Ascending aorta (tissue), 2 donors: ENCODE results near the gene VSNL1. TPM values are rescaled to one million over a fixed set of nuclear protein-coding genes. Genes with fewer than 3 reads are reported as not detected.

Experiments used
- DNase-seq, 2 donors: peaks; one replicate each; pipeline ENCODE4 v3.0.0-alpha.2; 2019; ENCODE audit warnings: low spot score in 2 of 2
- H3K27ac ChIP-seq, 2 donors: fragments of 200-600 bp; sonication (generic); one replicate each; pipeline ENCODE4 v1.5.1; 2016 to 2017; ENCODE audit warnings: mild to moderate bottlenecking in 1 of 2
- H3K27me3 ChIP-seq: fragments of 200-600 bp; sonication (generic); one replicate; pipeline ENCODE4 v1.5.1; 2017
- H3K36me3 ChIP-seq, 2 donors: fragments of 200-600 bp; sonication (generic); one replicate each; pipeline ENCODE4 v1.5.1; 2016
- H3K4me1 ChIP-seq, 2 donors: fragments of 200-600 bp; sonication (generic); one replicate each; pipeline ENCODE4 v1.5.1; 2016 to 2017; ENCODE audit warnings: mild to moderate bottlenecking in 1 of 2
- H3K4me3 ChIP-seq, 2 donors: fragments of 200-600 bp; sonication (generic); one replicate each; pipeline ENCODE4 v1.5.1; 2016 to 2017; ENCODE audit warnings: mild to moderate bottlenecking in 1 of 2
- H3K9me3 ChIP-seq, 2 donors: fragments of 200-600 bp; sonication (generic); one replicate each; pipeline ENCODE4 v1.5.1; 2016
- intact Hi-C: fragments of 100-400 bp; cut with DNase I; formaldehyde crosslinking; loops from one replicate; pipeline ENCODE4 v1.15.1; 2023
- total RNA-seq: library from RNA; depleted of rRNA; stranded (reverse); fragments of >200 nt; gene quantifications from one replicate; pipeline ENCODE4 v1.1.0, GENCODE V29; 2016
- TF ChIP-seq, protein P1 (sequence below), 3 experiments: fragments of 200-600 bp in 2 of 3; fragments of 450-650 bp in 1 of 3; sonication (generic) in 2 of 3; IDR thresholded peaks; one replicate each; pipeline ENCODE4 v1.5.1; 2016 to 2019; ENCODE audit warnings: antibody characterized with exemption in 3 of 3, mild to moderate bottlenecking in 1 of 3, moderate library complexity in 1 of 3

The VSNL1 gene
- total RNA-seq, 1 donor from 2014 or later = not detected

DNA sequence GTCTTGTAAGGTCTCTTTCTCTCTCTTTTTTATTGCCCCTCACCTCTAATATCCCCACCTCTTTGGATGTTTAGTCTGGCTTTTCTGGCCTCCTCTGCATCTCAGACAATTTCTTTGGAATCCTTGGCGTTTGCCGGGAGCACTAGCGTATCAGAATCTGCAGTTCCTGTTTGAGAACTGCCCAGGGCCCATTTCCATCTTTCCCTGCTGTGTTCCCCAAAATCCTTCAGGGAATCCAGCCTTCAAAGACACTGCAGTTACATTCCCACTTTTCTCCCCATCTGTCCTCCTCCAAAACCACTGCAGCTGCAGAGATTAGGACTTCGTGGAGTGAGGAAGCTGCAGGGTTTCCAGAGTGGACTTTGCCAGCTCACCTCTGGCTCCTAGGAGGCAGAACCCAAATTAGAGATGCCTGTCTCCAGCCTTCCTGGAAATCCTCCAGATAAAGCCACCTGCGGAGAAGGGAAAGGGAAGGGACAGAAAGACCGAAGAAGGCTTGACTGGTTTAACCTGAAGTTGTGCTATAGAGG lies 2.7 kb downstream of the VSNL1 start:
- Histone ChIP-seq H3K9me3 (no peaks in the 10 kb centered on the region), H3K27ac (no peak overlapping the region), H3K4me3 (no peak overlapping the region), H3K36me3 (no peaks in the 10 kb centered on the region), H3K4me1 (no peaks in the 10 kb centered on the region), H3K27me3 (no peaks in the 10 kb centered on the region)
- intact Hi-C loops = no loop called here
- DNase-seq = no peak
- TF ChIP-seq, protein P1, sequence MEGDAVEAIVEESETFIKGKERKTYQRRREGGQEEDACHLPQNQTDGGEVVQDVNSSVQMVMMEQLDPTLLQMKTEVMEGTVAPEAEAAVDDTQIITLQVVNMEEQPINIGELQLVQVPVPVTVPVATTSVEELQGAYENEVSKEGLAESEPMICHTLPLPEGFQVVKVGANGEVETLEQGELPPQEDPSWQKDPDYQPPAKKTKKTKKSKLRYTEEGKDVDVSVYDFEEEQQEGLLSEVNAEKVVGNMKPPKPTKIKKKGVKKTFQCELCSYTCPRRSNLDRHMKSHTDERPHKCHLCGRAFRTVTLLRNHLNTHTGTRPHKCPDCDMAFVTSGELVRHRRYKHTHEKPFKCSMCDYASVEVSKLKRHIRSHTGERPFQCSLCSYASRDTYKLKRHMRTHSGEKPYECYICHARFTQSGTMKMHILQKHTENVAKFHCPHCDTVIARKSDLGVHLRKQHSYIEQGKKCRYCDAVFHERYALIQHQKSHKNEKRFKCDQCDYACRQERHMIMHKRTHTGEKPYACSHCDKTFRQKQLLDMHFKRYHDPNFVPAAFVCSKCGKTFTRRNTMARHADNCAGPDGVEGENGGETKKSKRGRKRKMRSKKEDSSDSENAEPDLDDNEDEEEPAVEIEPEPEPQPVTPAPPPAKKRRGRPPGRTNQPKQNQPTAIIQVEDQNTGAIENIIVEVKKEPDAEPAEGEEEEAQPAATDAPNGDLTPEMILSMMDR (IDR thresholded peaks at IDR 0.05) = no peak

DNA sequence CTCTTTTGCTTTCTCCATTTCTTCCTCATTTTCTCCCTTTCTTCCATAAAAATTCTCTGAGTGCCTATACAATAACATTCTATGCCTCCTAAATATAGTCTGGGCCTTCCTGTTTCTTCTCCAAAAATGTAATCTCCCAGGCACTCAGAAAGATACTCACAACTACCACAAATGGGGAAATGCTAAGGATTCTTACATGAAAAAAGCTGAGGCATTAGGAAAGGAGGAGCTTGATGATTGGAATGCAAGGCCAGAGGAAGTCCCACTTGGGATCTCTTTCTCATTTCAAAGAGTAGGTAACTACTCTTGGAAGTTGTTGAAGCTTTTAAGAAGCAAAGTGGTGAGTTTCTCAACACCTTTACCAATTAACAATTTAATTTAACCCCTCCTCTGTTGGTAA lies 3.4 kb downstream of the VSNL1 start:
- no peaks in the 10 kb centered on the region for H3K4me1 ChIP-seq
- no peak overlapping the region for H3K27ac ChIP-seq
- DNase-seq = no peak
- H3K4me3 ChIP-seq = no peak overlapping the region
- no peaks in the 10 kb centered on the region for H3K36me3 ChIP-seq
- no peaks in the 10 kb centered on the region for H3K9me3 ChIP-seq
- H3K27me3 ChIP-seq = no peaks in the 10 kb centered on the region
- intact Hi-C loops = no loop called here
- TF ChIP-seq, protein P1 (IDR thresholded peaks at IDR 0.05) = no peak

DNA sequence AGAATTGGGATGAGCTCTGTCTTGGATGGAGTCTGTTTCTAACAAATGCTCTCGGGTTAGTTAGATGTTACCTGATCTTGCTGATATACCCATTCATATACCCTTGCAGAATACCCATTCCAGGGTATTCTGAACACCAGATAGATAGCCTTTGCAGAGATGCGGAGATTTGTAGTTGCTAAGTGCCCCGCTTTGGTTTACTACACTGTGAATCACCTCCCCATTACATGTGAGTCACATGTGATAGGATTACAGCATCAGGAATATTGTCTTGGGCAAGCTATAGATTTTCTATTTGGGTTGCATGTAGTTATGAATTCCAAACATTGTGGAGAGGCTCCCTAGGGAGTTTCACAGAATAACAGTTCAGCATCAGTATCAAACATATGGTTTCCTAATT lies 3.8 kb downstream of the VSNL1 start:
- intact Hi-C loops = no loop called here
- Histone ChIP-seq H3K27me3 (no peaks in the 10 kb centered on the region), H3K27ac (no peak overlapping the region), H3K4me1 (no peaks in the 10 kb centered on the region), H3K36me3 (no peaks in the 10 kb centered on the region), H3K4me3 (no peak overlapping the region), H3K9me3 (no peaks in the 10 kb centered on the region)
- TF ChIP-seq, protein P1 (IDR thresholded peaks at IDR 0.05) = no peak
- DNase-seq = no peak

DNA sequence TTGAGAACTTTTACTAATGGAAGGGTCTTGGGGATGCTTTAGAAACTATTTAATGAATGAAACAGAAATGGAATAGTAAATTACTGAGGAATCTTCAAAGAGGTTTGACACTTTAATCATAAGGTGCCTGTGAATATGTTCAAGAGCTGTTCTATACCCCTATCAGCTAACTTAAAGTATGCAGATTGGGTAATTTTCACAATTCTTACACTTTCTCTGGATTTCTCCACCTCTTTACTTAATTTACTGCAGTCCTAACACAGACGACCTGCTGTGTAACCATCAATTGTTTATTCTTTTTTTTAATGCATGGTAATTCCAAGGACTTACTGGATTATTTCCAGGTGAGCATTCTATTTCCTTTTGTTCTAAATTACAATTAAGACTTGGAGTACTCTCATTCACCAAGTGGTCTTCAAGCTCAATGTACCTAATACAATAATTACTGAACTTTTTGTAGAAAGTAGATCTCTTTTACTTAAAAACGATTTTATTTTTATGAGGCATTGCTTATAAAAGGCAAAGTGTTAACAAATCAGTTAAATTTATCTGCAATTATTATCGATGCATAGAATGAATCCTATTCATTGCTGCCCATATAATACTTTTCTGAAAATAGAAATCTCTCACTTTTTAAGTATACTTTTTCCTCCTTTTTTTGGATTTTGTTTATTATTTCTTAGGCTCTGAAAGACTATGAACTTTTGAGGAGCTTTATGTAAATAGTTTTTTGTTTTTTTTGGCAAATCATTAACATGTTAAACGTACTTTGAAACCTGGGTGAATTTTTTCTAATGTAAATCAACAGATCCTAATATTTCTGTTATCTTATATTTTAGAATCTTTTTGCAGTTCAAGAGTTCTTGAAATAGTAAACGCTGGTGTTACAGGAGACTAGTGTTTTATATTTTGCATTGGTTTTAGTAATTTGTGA lies 5.5 kb downstream of the VSNL1 start:
- DNase-seq = no peak
- TF ChIP-seq, protein P1 (IDR thresholded peaks at IDR 0.05) = no peak
- Histone ChIP-seq H3K27me3 (no peaks in the 10 kb centered on the region), H3K4me3 (no peak overlapping the region), H3K9me3 (no peaks in the 10 kb centered on the region), H3K4me1 (no peaks in the 10 kb centered on the region), H3K36me3 (no peaks in the 10 kb centered on the region), H3K27ac (no peak overlapping the region)
- intact Hi-C loops = no loop called here

DNA sequence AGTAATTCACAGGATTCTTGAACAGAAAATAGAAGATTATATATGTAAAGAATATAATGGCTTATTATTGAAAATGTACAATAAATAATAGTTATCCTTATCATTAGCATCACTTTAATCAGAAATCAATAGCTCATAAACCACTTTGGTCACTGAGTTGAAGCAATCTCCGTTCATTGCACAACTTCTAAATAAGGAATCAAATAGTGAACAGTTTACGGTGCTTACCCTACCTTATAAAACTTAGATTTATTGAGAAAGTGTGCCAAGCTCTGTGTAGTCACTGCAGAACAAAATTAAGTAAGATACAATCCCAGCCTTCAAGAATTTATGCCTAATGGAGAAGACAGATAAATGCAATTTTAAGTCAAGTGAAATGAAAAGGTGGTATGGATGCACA lies 6.7 kb downstream of the VSNL1 start:
- Histone ChIP-seq H3K4me3 (no peak overlapping the region), H3K27me3 (no peaks in the 10 kb centered on the region), H3K4me1 (no peaks in the 10 kb centered on the region), H3K36me3 (no peaks in the 10 kb centered on the region), H3K9me3 (no peaks in the 10 kb centered on the region), H3K27ac (no peak overlapping the region)
- TF ChIP-seq, protein P1 (IDR thresholded peaks at IDR 0.05) = no peak
- intact Hi-C loops = no loop called here
- no peak for DNase-seq
